Effector memory CD8-positive, alpha-beta T cell (primary cell): ENCODE results near the gene PEX16.

ENCODE experiments used
- ATAC-seq: fragments of 150-1000 bp; cut with Tn5 transposase; replicated peaks from 2 replicates; pipeline ENCODE4 v1.10.0; 2021; ENCODE audit warnings: mild to moderate bottlenecking, moderate library complexity
- DNase-seq, 3 experiments: peaks; one replicate each; pipeline ENCODE4 v3.0.0; 2021
- H3K27ac Mint-ChIP-seq, 2 donors: one replicate each; pipeline ENCODE4 v1.8.0; 2022; ENCODE audit warnings: mild to moderate bottlenecking in 2 of 2, mixed read lengths in 2 of 2, moderate library complexity in 2 of 2
- H3K27me3 Mint-ChIP-seq, 2 donors: one replicate each; pipeline ENCODE4 v1.8.0; 2022; ENCODE audit warnings: mixed read lengths in 2 of 2
- H3K36me3 Mint-ChIP-seq: one replicate; pipeline ENCODE4 v1.8.0; 2022; ENCODE audit warnings: mild to moderate bottlenecking, moderate library complexity, mixed read lengths; ENCODE audit not compliant: insufficient read depth
- H3K4me1 Mint-ChIP-seq, 2 donors: one replicate each; pipeline ENCODE4 v1.8.0; 2022; ENCODE audit warnings: low read depth in 2 of 2, mixed read lengths in 2 of 2
- H3K4me3 Mint-ChIP-seq, 2 donors: one replicate each; pipeline ENCODE4 v1.8.0; 2022; ENCODE audit warnings: mild to moderate bottlenecking in 2 of 2, mixed read lengths in 2 of 2, moderate library complexity in 2 of 2
- H3K9me3 Mint-ChIP-seq, 2 donors: one replicate each; pipeline ENCODE4 v1.8.0; 2022; ENCODE audit warnings: mixed read lengths in 2 of 2

PEX16 gene

DNA sequence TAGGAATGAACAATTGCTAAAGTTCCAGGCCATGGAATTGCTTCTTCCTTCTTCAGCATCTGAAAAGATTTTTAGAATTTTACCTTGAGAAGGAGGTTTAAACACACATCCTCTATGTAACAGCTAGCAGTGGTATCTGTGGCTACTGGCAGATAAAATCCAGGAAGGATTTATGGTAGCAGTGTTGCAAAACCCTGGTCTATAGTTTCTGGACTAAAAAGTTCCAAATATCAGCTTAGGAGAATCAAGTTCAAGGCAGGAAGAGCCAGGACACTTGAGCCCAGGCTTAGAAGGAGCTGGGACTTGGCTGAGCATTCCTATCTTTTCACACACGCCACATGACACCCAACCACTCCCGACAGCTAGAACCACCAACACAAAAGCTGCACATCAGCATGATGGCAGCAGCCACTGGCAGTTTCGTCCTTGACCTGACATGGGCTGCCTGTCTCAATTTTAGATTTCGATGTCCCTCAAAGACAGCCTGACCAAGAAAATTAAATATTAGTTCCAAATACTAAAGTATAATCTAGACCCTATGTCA, 18.9 kb upstream of the PEX16 start:
- no peak overlapping the region for H3K4me3 Mint-ChIP-seq
- no peaks in the 10 kb centered on the region for H3K27me3 Mint-ChIP-seq
- H3K36me3 Mint-ChIP-seq = peaks cover 73% of the 10 kb centered on the region
- no peak overlapping the region for H3K27ac Mint-ChIP-seq
- no peaks in the 10 kb centered on the region for H3K9me3 Mint-ChIP-seq
- DNase-seq (no peak), ATAC-seq (no peak)
- peaks cover 3 to 5% of the 10 kb centered on the region in 2 donors for H3K4me1 Mint-ChIP-seq

GRCh38 chr11:45935349-45936064, 17.8 kb upstream of the PEX16 start:
- no peak overlapping the region for H3K4me3 Mint-ChIP-seq
- H3K27ac Mint-ChIP-seq = no peak overlapping the region
- no peaks in the 10 kb centered on the region for H3K9me3 Mint-ChIP-seq
- ATAC-seq (no peak), DNase-seq (no peak)
- peaks cover 77% of the 10 kb centered on the region for H3K36me3 Mint-ChIP-seq
- no peaks in the 10 kb centered on the region for H3K27me3 Mint-ChIP-seq
- peaks cover 13 to 15% of the 10 kb centered on the region in 2 donors for H3K4me1 Mint-ChIP-seq

DNA sequence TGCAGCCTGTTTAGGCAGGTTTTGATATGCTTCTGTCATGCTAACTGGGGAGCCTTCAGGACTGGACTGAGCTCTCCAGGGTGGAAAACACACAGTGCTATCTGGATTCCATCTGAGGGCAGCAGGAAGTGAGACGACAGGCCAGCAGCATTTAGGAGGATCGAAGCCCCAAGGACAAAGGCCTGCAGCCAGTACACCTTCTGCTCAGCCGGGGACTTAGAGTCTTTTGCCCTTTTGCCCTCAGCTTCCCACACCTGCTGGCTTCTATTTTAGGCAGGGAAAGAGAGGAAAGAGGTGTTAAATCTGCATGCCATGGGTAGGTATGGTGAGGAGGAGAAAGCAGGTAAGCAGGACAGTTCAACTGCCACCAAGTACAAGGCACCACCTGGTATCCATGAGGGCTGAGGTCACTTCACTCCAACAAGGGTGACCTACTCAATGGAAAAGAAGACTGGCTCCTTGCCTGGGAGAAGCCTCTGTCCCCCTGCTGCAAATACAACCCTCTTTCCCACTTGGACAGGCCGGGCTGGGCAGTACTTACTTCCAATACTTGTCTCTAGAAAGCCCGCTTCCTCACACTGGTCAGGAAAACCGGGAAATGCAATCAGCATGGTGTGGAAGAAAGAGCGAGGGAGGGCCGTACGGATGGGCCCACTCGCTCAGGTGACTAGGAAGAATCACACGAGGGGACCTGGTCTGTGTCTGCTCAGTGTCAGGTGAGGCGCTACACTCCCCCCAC, 17.1 kb upstream of the PEX16 start:
- Mint-ChIP-seq H3K27ac (no peak overlapping the region), H3K36me3 (peaks cover 77% of the 10 kb centered on the region), H3K4me3 (no peak overlapping the region), H3K27me3 (no peaks in the 10 kb centered on the region), H3K9me3 (no peaks in the 10 kb centered on the region), H3K4me1 (peaks cover 20 to 23% of the 10 kb centered on the region in 2 donors)
- no peak for DNase-seq
- ATAC-seq = no peak

GRCh38 chr11:45933846-45934579, 16.3 kb upstream of the PEX16 start:
- Mint-ChIP-seq H3K27ac (peak overlapping the region in 1 of 2 donors; percentile 22), H3K36me3 (peaks cover 74% of the 10 kb centered on the region), H3K9me3 (no peaks in the 10 kb centered on the region), H3K4me1 (peaks cover 22 to 25% of the 10 kb centered on the region in 2 donors), H3K27me3 (no peaks in the 10 kb centered on the region), H3K4me3 (no peak overlapping the region)
- no peak for ATAC-seq
- DNase-seq = no peak

- H3K4me1 Mint-ChIP-seq = peaks cover 24 to 25% of the 10 kb centered on the region in 2 donors
- no peaks in the 10 kb centered on the region for H3K27me3 Mint-ChIP-seq
- H3K9me3 Mint-ChIP-seq = no peaks in the 10 kb centered on the region
- peak overlapping the region in 1 of 2 donors; percentile 19 for H3K4me3 Mint-ChIP-seq
- peaks cover 75% of the 10 kb centered on the region for H3K36me3 Mint-ChIP-seq
- ATAC-seq (no peak), DNase-seq (no peak)
- H3K27ac Mint-ChIP-seq = peak overlapping the region; percentile 22 to 96
These were observed 15.6 kb upstream of the PEX16 start for GRCh38 chr11:45933131-45933831.

DNA sequence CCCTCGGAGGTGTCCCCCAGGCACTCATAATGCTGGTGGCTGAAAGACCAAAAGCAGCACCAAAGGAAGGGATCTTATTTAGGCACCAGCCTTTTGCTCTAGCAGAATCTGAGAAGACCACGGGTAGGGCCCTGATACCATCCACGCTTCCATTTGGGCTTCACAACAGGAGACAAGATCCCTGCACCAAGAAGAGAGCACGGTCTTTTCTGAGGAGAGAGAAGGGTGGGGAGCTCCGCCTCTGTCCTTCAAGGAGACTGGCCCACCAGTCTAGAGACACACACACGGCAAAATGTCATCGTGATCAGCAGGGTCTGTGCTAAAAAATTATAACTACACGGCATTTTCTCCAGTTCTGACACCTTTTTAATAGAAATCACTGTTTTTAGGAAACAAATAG, 14.5 kb upstream of the PEX16 start:
- Mint-ChIP-seq H3K36me3 (peaks cover 64% of the 10 kb centered on the region), H3K27ac (peak overlapping the region; percentile 96 to 97), H3K9me3 (no peaks in the 10 kb centered on the region), H3K4me1 (peaks cover 29 to 30% of the 10 kb centered on the region in 2 donors), H3K4me3 (no peak overlapping the region), H3K27me3 (no peaks in the 10 kb centered on the region)
- ATAC-seq = no peak
- no peak for DNase-seq

DNA sequence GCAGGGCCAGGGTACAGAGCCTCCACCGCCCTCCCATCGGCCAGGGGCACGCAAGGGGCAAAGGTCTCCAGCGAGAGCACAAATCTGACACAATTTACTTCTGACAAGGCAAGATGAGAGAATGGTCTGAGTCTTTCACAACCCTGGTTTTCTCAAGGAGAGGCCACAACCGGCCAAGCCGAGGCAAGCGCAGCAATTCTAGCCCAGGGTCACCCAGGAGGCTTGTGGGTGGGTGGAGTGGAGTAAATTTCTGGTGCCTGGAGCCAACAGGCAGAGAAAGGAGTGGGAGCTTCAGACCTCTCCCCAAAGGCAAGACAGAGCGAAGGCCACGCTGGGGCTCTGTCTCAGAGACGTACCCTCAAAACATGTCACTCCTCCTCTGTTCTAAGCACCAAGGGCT, 14.1 kb upstream of the PEX16 start:
- Mint-ChIP-seq H3K36me3 (peaks cover 63% of the 10 kb centered on the region), H3K4me1 (peaks cover 33 to 35% of the 10 kb centered on the region in 2 donors)

DNA sequence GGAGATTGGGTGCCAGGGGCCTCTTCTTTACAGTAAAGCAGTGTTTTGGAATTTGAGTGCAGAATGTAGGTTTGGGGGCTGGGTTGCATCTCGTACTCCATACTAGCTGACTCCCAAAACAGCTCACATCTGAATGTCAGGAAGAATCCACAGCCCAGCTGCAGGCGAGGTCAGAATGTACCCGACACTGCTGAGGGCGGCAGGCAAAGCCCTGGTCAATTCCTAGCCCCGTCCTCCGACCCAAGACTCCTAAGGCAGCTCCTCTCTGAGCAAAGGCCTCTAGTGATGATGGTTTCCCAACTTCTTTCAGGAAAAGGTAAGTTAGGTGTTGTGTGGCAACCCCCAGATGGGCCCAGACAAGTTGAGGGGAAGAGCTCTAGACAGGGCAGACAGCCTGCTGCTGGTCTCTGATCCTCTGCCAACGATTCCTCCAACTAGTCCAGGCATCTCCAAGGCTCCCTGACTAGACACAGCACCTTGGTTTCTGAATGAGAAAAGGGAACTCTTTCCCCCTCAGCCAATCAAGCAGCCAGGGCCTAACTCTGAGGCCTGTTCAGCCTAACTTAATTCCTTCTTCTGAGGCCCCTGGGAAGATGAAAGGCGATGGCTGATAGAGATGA, 13.4 kb upstream of the PEX16 start:
- Mint-ChIP-seq H3K27me3 (no peaks in the 10 kb centered on the region), H3K27ac (peak overlapping the region; percentile 96 to 97), H3K4me1 (peaks cover 33 to 35% of the 10 kb centered on the region in 2 donors), H3K4me3 (peak overlapping the region; percentile 13 to 92), H3K36me3 (peaks cover 60% of the 10 kb centered on the region), H3K9me3 (no peaks in the 10 kb centered on the region)
- ATAC-seq (no peak), DNase-seq (no peak)

More for the DNA sequence above, 14.1 kb upstream of the PEX16 start:
- DNase-seq = no peak
- Mint-ChIP-seq H3K9me3 (no peaks in the 10 kb centered on the region), H3K27me3 (no peaks in the 10 kb centered on the region), H3K4me3 (peak overlapping the region in 1 of 2 donors; percentile 53), H3K27ac (peak overlapping the region; percentile 96 to 97)
- ATAC-seq = no peak

- H3K36me3 Mint-ChIP-seq = peaks cover 52% of the 10 kb centered on the region
These were observed 12.5 kb upstream of the PEX16 start for GRCh38 chr11:45930031-45930794.

DNA sequence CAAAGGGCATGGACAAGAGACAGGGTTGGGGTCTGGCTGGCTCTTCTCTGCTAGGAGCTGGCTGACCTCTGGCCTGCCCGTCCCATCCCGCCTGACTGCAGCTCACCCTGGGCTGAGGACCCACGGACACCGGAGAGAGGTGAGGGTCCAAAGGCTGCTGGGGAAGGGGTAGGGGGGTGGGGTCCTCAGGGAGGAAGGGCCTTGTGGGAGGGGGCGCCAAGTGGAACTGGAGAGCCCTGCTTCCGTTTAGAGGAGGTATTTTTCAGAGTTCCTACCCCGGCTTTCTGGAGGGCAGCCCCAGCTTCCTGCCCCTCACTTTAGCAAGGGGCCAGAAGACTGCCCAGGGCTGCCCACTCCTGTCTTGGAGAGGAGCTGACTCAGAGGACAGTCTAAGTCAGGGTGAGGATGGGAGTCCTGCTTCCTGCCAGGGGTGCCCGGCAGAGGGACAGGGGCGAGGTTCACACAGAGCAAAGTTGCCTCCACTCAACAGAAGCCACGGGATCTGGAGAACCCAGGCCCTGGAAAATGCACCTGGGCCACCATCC, 11.9 kb upstream of the PEX16 start:
- Mint-ChIP-seq H3K4me1 (peaks cover 33 to 36% of the 10 kb centered on the region in 2 donors), H3K4me3 (peak overlapping the region; percentile 88 to 92), H3K9me3 (no peaks in the 10 kb centered on the region), H3K27ac (peak overlapping the region; percentile 96 to 97), H3K27me3 (no peaks in the 10 kb centered on the region), H3K36me3 (peaks cover 45% of the 10 kb centered on the region)
- peak; percentile 10 for ATAC-seq
- no peak for DNase-seq

More at GRCh38 chr11:45930031-45930794, 12.5 kb upstream of the PEX16 start:
- H3K27ac Mint-ChIP-seq = peak overlapping the region; percentile 96 to 97
- H3K9me3 Mint-ChIP-seq = no peaks in the 10 kb centered on the region
- H3K27me3 Mint-ChIP-seq = no peaks in the 10 kb centered on the region
- ATAC-seq (peak; percentile 89), DNase-seq (peak; percentile 46 to 50 (median 48))
- peak overlapping the region; percentile 88 to 92 for H3K4me3 Mint-ChIP-seq
- H3K4me1 Mint-ChIP-seq = peaks cover 33 to 35% of the 10 kb centered on the region in 2 donors

GRCh38 chr11:45928535-45929215, 11.0 kb upstream of the PEX16 start:
- ATAC-seq (no peak), DNase-seq (no peak)
- H3K4me3 Mint-ChIP-seq = no peak overlapping the region
- no peaks in the 10 kb centered on the region for H3K9me3 Mint-ChIP-seq
- H3K4me1 Mint-ChIP-seq = peaks cover 38 to 39% of the 10 kb centered on the region in 2 donors
- H3K27ac Mint-ChIP-seq = peak overlapping the region; percentile 96 to 97
- peaks cover 0 to 5% of the 10 kb centered on the region in 2 donors for H3K27me3 Mint-ChIP-seq
- H3K36me3 Mint-ChIP-seq = peaks cover 36% of the 10 kb centered on the region
